Measurements from ENCODE around the gene ABTB2.

GRCh38 chr11:34333787-34334186 lies 24.0 kb downstream of the ABTB2 start:
- TF ChIP-seq EZH2phosphoT487 (IDR thresholded peaks at IDR 0.05; ENCODE audit: borderline replicate concordance, low read depth, low read length): no peak
- no peak for TF ChIP-seq CTCF (conservative IDR thresholded peaks at IDR 0.05; ENCODE audit: low read length)
